GM21381 (cell line): ENCODE results near the gene KHDRBS2.

Experiments used
- ATAC-seq: cut with Tn5 transposase; IDR thresholded peaks from one replicate; pipeline ENCODE4 v1.9.1; 2021; ENCODE audit warnings: mild to moderate bottlenecking, moderate library complexity; ENCODE audit not compliant: unreplicated experiment

Gene KHDRBS2

DNA sequence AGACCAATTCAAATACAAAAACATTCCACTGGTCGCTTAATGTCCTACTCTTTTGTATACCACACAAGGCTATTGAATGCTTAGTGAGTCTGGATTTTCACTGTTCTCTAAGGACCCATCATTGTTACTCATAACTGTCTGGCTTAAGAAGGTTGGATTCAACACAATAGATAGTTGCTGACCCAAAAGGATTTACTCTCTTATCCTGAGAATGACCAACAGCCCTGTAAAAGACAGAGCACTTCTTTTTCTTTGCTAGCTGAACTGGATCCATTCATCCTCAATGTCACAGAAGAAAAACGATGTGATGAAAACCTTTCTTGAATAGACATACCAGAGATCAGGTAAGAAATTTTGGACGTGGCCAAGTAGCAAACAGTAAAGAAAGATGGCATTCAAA, 645.6 kb downstream of the KHDRBS2 start:
- ATAC-seq: no peak
